Thoracic aorta (tissue), 2 donors: ENCODE measurements around the gene NAV2. TPM values are rescaled to one million over a fixed set of nuclear protein-coding genes. Genes with fewer than 3 reads are reported as not detected.

Experiments
- ATAC-seq: fragments of 150-250 bp; one replicate; pipeline ENCODE4 v1.8.0; 2017; ENCODE audit warnings: low read depth; ENCODE audit not compliant: insufficient number of reproducible peaks, low FRiP score
- DNase-seq: peaks from one replicate; pipeline ENCODE4 v3.0.0-alpha.2; 2020; ENCODE audit warnings: low spot score
- H3K27ac ChIP-seq, 2 donors: fragments of 200-600 bp; sonication (generic); 1 replicate in 1 of 2; 2 replicates in 1 of 2; pipeline ENCODE4 v1.5.1; 2016; ENCODE audit warnings: mild to moderate bottlenecking in 2 of 2, moderate library complexity in 2 of 2
- H3K27me3 ChIP-seq: fragments of 200-600 bp; sonication (generic); replicated peaks from 2 replicates; pipeline ENCODE4 v1.6.0; 2016; ENCODE audit warnings: mild to moderate bottlenecking; ENCODE audit not compliant: insufficient read depth
- H3K36me3 ChIP-seq: fragments of 200-600 bp; sonication (generic); one replicate; pipeline ENCODE4 v1.5.1; 2016
- H3K4me1 ChIP-seq, 2 donors: fragments of 200-600 bp; sonication (generic); 1 replicate in 1 of 2; 2 replicates in 1 of 2; pipeline versions ENCODE4 v1.5.1 to v1.6.0; 2016; ENCODE audit warnings: low read depth in 2 of 2, mild to moderate bottlenecking in 1 of 2; ENCODE audit not compliant: control insufficient read depth in 1 of 2
- H3K4me3 ChIP-seq: fragments of 200-600 bp; sonication (generic); 2 replicates; pipeline ENCODE4 v1.5.1; 2016; ENCODE audit warnings: mild to moderate bottlenecking
- H3K9me3 ChIP-seq: fragments of 200-600 bp; sonication (generic); 2 replicates; pipeline ENCODE4 v1.5.1; 2016
- total RNA-seq, 2 donors: library from RNA; depleted of rRNA; stranded (reverse); fragments of >200 nt; gene quantifications; one replicate each; pipeline versions ENCODE4 v1.1.0 to v1.2.3, GENCODE V29; 2016
- TF ChIP-seq, protein P1 (sequence below): fragments of 200-600 bp; sonication (generic); IDR thresholded peaks from one replicate; pipeline ENCODE4 v1.5.1; 2019; ENCODE audit warnings: antibody characterized with exemption

Gene NAV2
- total RNA-seq, 2 donors from 2014 or later, result 125 to 230 TPM

DNA sequence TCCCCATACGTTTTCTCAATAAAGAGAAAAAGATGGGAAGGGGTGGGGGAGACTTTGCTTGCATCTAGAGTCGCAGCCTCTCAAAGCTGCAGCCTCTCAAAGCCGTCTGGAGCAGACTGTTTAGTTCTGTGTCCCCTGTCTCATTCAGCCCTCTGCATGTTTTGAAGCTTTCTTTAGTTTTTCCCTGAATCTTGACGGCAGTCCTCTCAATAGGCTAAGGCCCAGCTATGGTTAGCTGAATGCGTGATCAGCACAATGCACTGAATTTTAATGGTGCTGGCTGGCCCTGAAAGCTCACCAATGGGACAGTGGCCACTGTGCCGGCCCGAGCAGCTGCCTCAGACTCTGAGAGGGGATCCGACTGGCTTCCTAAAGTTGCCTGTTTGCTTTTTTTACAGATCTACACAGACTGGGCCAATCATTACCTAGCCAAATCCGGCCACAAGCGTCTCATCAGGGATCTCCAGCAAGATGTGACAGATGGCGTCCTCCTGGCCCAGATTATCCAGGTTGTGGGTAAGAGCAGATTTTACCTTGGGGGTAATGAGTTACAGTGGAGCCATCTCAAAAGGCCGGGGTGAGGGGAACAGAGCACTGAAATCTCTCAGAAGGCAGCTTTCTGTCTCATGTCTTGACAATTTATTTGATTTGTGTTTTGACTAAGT is 119.6 kb downstream of the NAV2 start:
- no peak overlapping the region for H3K27ac ChIP-seq
- no peak overlapping the region for H3K4me3 ChIP-seq
- H3K36me3 ChIP-seq, result peaks cover 29% of the 10 kb centered on the region
- H3K27me3 ChIP-seq, result no peaks in the 10 kb centered on the region
- DNase-seq (no peak), ATAC-seq (no peak)
- TF ChIP-seq, protein P1, sequence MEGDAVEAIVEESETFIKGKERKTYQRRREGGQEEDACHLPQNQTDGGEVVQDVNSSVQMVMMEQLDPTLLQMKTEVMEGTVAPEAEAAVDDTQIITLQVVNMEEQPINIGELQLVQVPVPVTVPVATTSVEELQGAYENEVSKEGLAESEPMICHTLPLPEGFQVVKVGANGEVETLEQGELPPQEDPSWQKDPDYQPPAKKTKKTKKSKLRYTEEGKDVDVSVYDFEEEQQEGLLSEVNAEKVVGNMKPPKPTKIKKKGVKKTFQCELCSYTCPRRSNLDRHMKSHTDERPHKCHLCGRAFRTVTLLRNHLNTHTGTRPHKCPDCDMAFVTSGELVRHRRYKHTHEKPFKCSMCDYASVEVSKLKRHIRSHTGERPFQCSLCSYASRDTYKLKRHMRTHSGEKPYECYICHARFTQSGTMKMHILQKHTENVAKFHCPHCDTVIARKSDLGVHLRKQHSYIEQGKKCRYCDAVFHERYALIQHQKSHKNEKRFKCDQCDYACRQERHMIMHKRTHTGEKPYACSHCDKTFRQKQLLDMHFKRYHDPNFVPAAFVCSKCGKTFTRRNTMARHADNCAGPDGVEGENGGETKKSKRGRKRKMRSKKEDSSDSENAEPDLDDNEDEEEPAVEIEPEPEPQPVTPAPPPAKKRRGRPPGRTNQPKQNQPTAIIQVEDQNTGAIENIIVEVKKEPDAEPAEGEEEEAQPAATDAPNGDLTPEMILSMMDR, result no peak
- H3K9me3 ChIP-seq, result no peaks in the 10 kb centered on the region
- peaks cover 0 to 41% of the 10 kb centered on the region in 2 donors for H3K4me1 ChIP-seq

DNA sequence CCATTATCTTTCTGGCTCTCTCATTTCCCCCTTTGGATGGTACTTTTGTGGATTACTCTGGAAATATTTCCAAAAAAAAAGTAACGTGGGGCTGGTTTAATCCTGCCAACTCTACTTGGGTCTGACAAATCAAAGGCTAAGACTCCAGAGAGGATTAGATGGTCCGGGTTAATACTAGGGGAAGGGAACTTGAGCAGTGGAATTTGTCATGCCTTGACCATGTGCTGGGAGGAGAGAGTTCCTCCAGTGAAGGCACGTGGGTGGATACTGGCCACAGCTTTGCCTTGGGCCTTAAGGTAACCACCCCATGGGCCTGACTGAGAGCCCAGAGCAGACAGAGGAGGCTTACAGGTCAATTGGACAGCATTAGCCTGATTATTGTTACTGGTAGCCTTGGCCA is 120.3 kb downstream of the NAV2 start:
- Histone ChIP-seq H3K27me3 (no peaks in the 10 kb centered on the region), H3K4me3 (no peak overlapping the region), H3K9me3 (no peaks in the 10 kb centered on the region), H3K27ac (no peak overlapping the region), H3K4me1 (peaks cover 0 to 46% of the 10 kb centered on the region in 2 donors), H3K36me3 (peaks cover 29% of the 10 kb centered on the region)
- ATAC-seq, result no peak
- TF ChIP-seq, protein P1, result no peak
- DNase-seq, result no peak

- TF ChIP-seq, protein P1, result no peak
- peaks cover 29% of the 10 kb centered on the region for H3K36me3 ChIP-seq
- H3K27me3 ChIP-seq, result no peaks in the 10 kb centered on the region
- ATAC-seq (no peak), DNase-seq (no peak)
- H3K27ac ChIP-seq, result no peak overlapping the region
- H3K9me3 ChIP-seq, result no peaks in the 10 kb centered on the region
- H3K4me1 ChIP-seq, result peaks cover 0 to 51% of the 10 kb centered on the region in 2 donors
- no peak overlapping the region for H3K4me3 ChIP-seq
These were observed 122.1 kb downstream of the NAV2 start for GRCh38 chr11:19834771-19835170.

DNA sequence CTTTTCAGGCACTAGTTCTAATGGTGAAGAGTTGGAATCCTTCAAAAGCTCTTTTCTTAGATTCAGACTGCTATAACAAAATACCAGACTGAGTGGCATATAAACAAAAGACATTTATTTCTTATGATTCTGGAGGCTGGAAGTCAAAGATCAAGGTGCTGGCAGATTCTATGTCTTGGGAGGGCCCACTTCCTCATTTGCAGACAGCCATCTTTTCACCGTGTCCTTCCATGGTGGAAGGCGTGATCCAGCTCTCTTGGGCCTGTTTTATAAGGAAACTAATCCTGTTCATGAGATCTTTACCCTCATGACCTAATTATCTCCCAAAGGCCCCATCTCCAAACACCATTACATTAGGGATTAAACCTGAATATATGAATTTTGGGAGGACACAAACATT is 124.0 kb downstream of the NAV2 start:
- ATAC-seq, result no peak
- Histone ChIP-seq H3K9me3 (no peaks in the 10 kb centered on the region), H3K27ac (no peak overlapping the region), H3K4me1 (peaks cover 0 to 51% of the 10 kb centered on the region in 2 donors), H3K4me3 (no peak overlapping the region), H3K27me3 (no peaks in the 10 kb centered on the region), H3K36me3 (peaks cover 29% of the 10 kb centered on the region)
- TF ChIP-seq, protein P1, result no peak
- no peak for DNase-seq

DNA sequence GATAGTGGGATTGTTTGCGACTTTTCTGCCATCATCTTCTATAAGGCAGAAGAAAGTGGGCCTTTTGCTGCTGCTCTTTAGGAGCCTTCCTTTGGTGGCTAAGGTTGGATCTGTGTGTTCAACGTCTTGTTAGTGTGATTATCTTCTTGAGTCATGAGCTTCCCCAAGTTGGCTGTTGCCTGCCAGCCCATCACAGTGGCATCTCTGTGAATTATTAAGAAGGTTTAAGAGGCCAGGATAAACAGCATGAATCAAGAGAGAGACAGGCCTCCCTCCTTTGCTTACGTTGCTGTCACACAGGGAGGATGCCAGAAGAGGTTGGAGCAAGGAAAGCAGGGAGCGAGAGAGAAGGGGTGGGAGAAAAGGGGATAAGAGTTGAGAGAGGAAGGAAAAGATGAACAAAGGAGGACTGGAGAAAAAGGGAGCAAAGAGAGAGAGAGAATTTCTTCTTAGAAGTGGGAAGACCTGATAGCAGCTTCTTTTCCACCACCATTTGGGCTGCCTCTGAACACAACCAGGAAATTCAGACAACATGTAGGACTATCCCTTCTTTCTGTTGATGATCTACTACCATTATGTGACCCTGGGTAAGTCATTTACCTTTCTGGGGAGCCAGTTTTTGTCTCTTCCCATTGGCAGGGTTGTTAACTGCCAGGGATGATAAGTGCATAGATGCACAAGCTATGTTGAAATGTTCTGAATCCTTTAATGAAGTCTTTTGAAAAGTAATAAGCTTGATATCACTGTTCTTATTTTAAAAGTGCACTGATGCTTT is 126.5 kb downstream of the NAV2 start:
- DNase-seq (no peak), ATAC-seq (no peak)
- Histone ChIP-seq H3K27ac (no peak overlapping the region), H3K27me3 (no peaks in the 10 kb centered on the region), H3K4me3 (no peak overlapping the region), H3K4me1 (peaks cover 0 to 61% of the 10 kb centered on the region in 2 donors), H3K36me3 (peaks cover 17% of the 10 kb centered on the region), H3K9me3 (no peaks in the 10 kb centered on the region)
- TF ChIP-seq, protein P1, result no peak
